Aorta (tissue), 5 donors: Measurements from ENCODE around the gene UBE4B. TPM values are rescaled to one million over a fixed set of nuclear protein-coding genes. Genes with fewer than 3 reads are reported as not detected.
"Not testable (repeated sequence)": the region's sequence is repeated elsewhere in the genome, so short reads cannot be mapped to it uniquely, and the experiment has no call there.

Experiments used
- ATAC-seq: fragments of 200-7000 bp; cut with Tn5 transposase; one replicate; pipeline ENCODE4 v1.9.1; 2022; ENCODE audit warnings: moderate library complexity; ENCODE audit not compliant: low FRiP score
- DNase-seq, 2 donors: peaks; one replicate each; pipeline ENCODE4 v3.0.0-alpha.2; 2020
- H3K27ac ChIP-seq, 2 donors: one replicate each; pipeline ENCODE4 v1.5.1; 2013; ENCODE audit warnings: low read length in 2 of 2, mild to moderate bottlenecking in 2 of 2, moderate library complexity in 2 of 2, control low read depth in 1 of 2, inconsistent platforms in 1 of 2, low read depth in 1 of 2
- H3K27me3 ChIP-seq, 2 donors: one replicate each; pipeline ENCODE4 v1.6.1; 2013; ENCODE audit warnings: control low read depth in 1 of 2, low read length in 1 of 2, mild to moderate bottlenecking in 1 of 2, moderate library complexity in 1 of 2; ENCODE audit not compliant: insufficient read depth in 2 of 2, control insufficient read depth in 1 of 2
- H3K36me3 ChIP-seq, 2 donors: one replicate each; pipeline ENCODE4 v1.6.1; 2013; ENCODE audit warnings: control low read depth in 1 of 2, low read length in 1 of 2, mild to moderate bottlenecking in 1 of 2; ENCODE audit not compliant: insufficient read depth in 2 of 2, control insufficient read depth in 1 of 2
- H3K4me1 ChIP-seq, 2 donors: one replicate each; pipeline ENCODE4 v1.6.1; 2013; ENCODE audit warnings: low read length in 2 of 2, control low read depth in 1 of 2, mild to moderate bottlenecking in 1 of 2, moderate library complexity in 1 of 2; ENCODE audit not compliant: insufficient read depth in 2 of 2, control insufficient read depth in 1 of 2
- H3K4me3 ChIP-seq, 2 donors: one replicate each; pipeline ENCODE4 v1.5.1; 2013; ENCODE audit warnings: low read length in 2 of 2, control low read depth in 1 of 2, mild to moderate bottlenecking in 1 of 2
- H3K9me3 ChIP-seq: one replicate; pipeline ENCODE4 v1.6.1; 2013; ENCODE audit warnings: mild to moderate bottlenecking, low read length; ENCODE audit not compliant: control insufficient read depth
- WGBS, 2 donors: extraction: QIAGEN DNeasy Blood & Tissue Kit; methylation state at CpG; one replicate each; pipeline ENCODE4 v1.1.7; 2013; 5-methylcytosine and 5-hydroxymethylcytosine counted together
- intact Hi-C, 2 donors: fragments of 100-400 bp; cut with DNase I; formaldehyde crosslinking; loops; one replicate each; pipeline versions ENCODE4 v1.14.2 to v1.15.0; 2022
- polyA plus RNA-seq, 2 donors: library from polyadenylated mRNA; stranded (reverse); fragments of 200-250 nt; gene quantifications; one replicate each; pipeline ENCODE4 v1.2.3, GENCODE V29; 2013
- total RNA-seq, 2 donors: library from RNA; stranded (reverse); fragmentation: NEBNext Ultra II Directional; extraction: Animal tissue kit (Norgen Biotek cat#: 25700); gene quantifications; one replicate each; pipeline ENCODE4 v1.2.1, GENCODE V29; 2021
- donor health status: healthy with polysubstance abuse.
- donor health status: Bipolar disorder and iron deficiency.
- donor health status: DM: no; HTN: no; CAD: no.
- donor health status: DM: no; HTN: no; CAD: no.
- donor health status: DM: yes; HTN: yes; CAD: no.

The UBE4B gene
- total and polyA plus RNA-seq, 4 donors = 11.6 to 54.8 (median 38.4) TPM

DNA sequence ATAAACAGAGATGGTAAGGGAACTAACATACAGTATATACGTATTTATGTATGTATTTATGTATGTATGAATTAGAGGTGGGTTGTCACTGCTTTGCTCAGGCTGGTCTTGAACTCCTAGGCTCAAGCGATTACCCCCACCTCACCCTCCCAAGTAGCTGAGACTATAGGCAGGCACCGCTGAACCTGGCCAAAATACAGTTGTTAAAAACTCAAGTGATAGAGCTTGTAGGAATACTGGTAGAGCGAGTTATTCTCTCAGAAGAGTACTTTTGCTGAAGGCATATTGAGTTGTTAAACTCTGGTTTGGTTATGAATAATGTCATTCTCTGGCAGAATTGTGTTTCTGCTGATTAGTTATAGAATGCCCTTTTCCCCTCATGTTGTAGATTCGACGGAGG is 38.9 kb downstream of the UBE4B start:
- 86 to 88% methylated on average over 6 of the region's 6 CpGs for WGBS, 2 donors
- H3K4me1 ChIP-seq = peaks cover 0 to 4% of the 10 kb centered on the region in 2 donors
- H3K4me3 ChIP-seq = no peak overlapping the region
- H3K27me3 ChIP-seq = no peaks in the 10 kb centered on the region
- H3K36me3 ChIP-seq = no peaks in the 10 kb centered on the region
- DNase-seq = no peak
- intact Hi-C loops = loop anchor here in 1 of 2 donors (2.0 kb wide), 1 partner anchor 35 kb away; no protein-coding TSS in a partner anchor
- no peaks in the 10 kb centered on the region for H3K9me3 ChIP-seq
- no peak overlapping the region for H3K27ac ChIP-seq
- no peak for ATAC-seq

- H3K9me3 ChIP-seq, intact Hi-C loops, H3K27ac ChIP-seq, H3K4me1 ChIP-seq, DNase-seq, H3K36me3 ChIP-seq, ATAC-seq, H3K27me3 ChIP-seq, H3K4me3 ChIP-seq: not testable (repeated sequence)
- 90 to 93% methylated on average over 7 of the region's 7 CpGs for WGBS, 2 donors
Measured at GRCh38 chr1:10073371-10073770, 40.6 kb downstream of the UBE4B start.

GRCh38 chr1:10074059-10074851 is 41.5 kb downstream of the UBE4B start:
- intact Hi-C loops = no loop called here
- Histone ChIP-seq H3K36me3 (no peaks in the 10 kb centered on the region), H3K4me3 (no peak overlapping the region), H3K27me3 (no peaks in the 10 kb centered on the region), H3K9me3 (no peaks in the 10 kb centered on the region), H3K27ac (peak overlapping the region; percentile 69 to 72), H3K4me1 (peaks cover 0 to 4% of the 10 kb centered on the region in 2 donors)
- ATAC-seq (peak; percentile 60), DNase-seq (peak in 1 of 2 donors; percentile 85)
- WGBS, 2 donors = 31 to 41% methylated on average over 5 of the region's 5 CpGs

GRCh38 chr1:10074852-10075730 is 42.3 kb downstream of the UBE4B start:
- Histone ChIP-seq H3K4me3 (no peak overlapping the region), H3K27ac (peak overlapping the region; percentile 69), H3K36me3 (no peaks in the 10 kb centered on the region), H3K27me3 (no peaks in the 10 kb centered on the region), H3K4me1 (peaks cover 0 to 4% of the 10 kb centered on the region in 2 donors), H3K9me3 (no peaks in the 10 kb centered on the region)
- DNase-seq = no peak
- intact Hi-C loops = no loop called here
- 56 to 70% methylated on average over 5 of the region's 5 CpGs for WGBS, 2 donors
- ATAC-seq = no peak

- WGBS, 2 donors = 96% methylated on average over 9 of the region's 9 CpGs
- Histone ChIP-seq H3K4me3 (no peak overlapping the region), H3K27me3 (no peaks in the 10 kb centered on the region), H3K4me1 (peaks cover 0 to 4% of the 10 kb centered on the region in 2 donors), H3K27ac (no peak overlapping the region), H3K36me3 (no peaks in the 10 kb centered on the region), H3K9me3 (no peaks in the 10 kb centered on the region)
- DNase-seq (no peak), ATAC-seq (no peak)
- intact Hi-C loops = no loop called here
Measured at GRCh38 chr1:10075732-10076131, 43.0 kb downstream of the UBE4B start.

GRCh38 chr1:10078494-10078893 is 45.7 kb downstream of the UBE4B start:
- intact Hi-C loops = no loop called here
- H3K27me3 ChIP-seq = no peaks in the 10 kb centered on the region
- ATAC-seq (no peak), DNase-seq (no peak)
- no peak overlapping the region for H3K4me3 ChIP-seq
- peaks cover 0 to 4% of the 10 kb centered on the region in 2 donors for H3K4me1 ChIP-seq
- peaks cover 0 to 2% of the 10 kb centered on the region in 2 donors for H3K36me3 ChIP-seq
- WGBS, 2 donors = 90% methylated on average over 4 of the region's 4 CpGs
- no peaks in the 10 kb centered on the region for H3K9me3 ChIP-seq
- no peak overlapping the region for H3K27ac ChIP-seq

DNA sequence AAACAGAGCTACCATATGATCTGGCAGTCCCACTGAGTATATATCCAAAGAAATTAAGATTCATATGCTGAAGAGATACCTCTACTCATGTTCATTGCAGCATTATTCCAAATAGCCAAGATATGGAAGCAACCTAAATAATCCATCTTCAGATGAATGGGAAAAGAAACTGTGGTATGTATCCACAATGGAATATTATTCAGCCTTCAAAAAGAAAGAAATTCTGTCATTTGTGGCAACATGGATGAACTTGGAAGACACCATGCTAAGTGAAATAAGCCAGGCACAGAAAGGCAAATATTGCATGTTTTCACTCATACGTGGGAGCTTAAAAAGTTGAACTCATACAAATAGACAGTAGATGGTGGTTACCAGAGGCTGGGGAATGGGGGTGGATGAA is 47.8 kb downstream of the UBE4B start:
- peaks cover 0 to 2% of the 10 kb centered on the region in 2 donors for H3K36me3 ChIP-seq
- 81 to 83% methylated on average over 1 of the region's 1 CpG for WGBS, 2 donors
- DNase-seq = no peak
- intact Hi-C loops = no loop called here
- H3K9me3 ChIP-seq = no peaks in the 10 kb centered on the region
- no peak for ATAC-seq
- H3K4me1 ChIP-seq = no peaks in the 10 kb centered on the region
- H3K4me3 ChIP-seq = no peak overlapping the region
- H3K27me3 ChIP-seq = no peaks in the 10 kb centered on the region
- no peak overlapping the region for H3K27ac ChIP-seq

GRCh38 chr1:10082785-10083479 is 50.2 kb downstream of the UBE4B start:
- H3K27me3 ChIP-seq = no peaks in the 10 kb centered on the region
- ATAC-seq = no peak
- no peak for DNase-seq
- H3K4me3 ChIP-seq = no peak overlapping the region
- no peak overlapping the region for H3K27ac ChIP-seq
- no peaks in the 10 kb centered on the region for H3K4me1 ChIP-seq
- peaks cover 0 to 2% of the 10 kb centered on the region in 2 donors for H3K36me3 ChIP-seq
- intact Hi-C loops = no loop called here
- WGBS, 2 donors = 53 to 56% methylated on average over 3 of the region's 3 CpGs
- no peaks in the 10 kb centered on the region for H3K9me3 ChIP-seq
